HEK293 (cell line): Measurements from ENCODE around the gene VTN.

ENCODE experiments used
- AEBP2 ChIP-seq: fragments of 450-650 bp; formaldehyde crosslinking; IDR thresholded peaks from 2 replicates; pipeline ENCODE4 v1.5.1; 2016; ENCODE audit warnings: missing biosample characterization, missing genetic modification characterization, borderline replicate concordance
- EGR2 ChIP-seq: fragments of 450-650 bp; formaldehyde crosslinking; IDR thresholded peaks from 2 replicates; pipeline ENCODE4 v1.5.1; 2016; ENCODE audit warnings: low read depth, missing biosample characterization, missing genetic modification characterization
- FEZF1 ChIP-seq: fragments of 450-650 bp; formaldehyde crosslinking; IDR thresholded peaks from 2 replicates; pipeline ENCODE4 v1.5.1; 2016; ENCODE audit warnings: missing biosample characterization, missing genetic modification characterization
- GLI2 ChIP-seq: fragments of 450-650 bp; formaldehyde crosslinking; IDR thresholded peaks from 2 replicates; pipeline ENCODE4; 2017; ENCODE audit warnings: missing biosample characterization, missing genetic modification characterization, low read depth, borderline replicate concordance
- GLIS2 ChIP-seq: fragments of 450-650 bp; formaldehyde crosslinking; IDR thresholded peaks from 2 replicates; pipeline ENCODE4 v1.5.1; 2016; ENCODE audit warnings: missing biosample characterization, missing genetic modification characterization
- IKZF3 ChIP-seq: fragments of 450-650 bp; IDR thresholded peaks from 2 replicates; pipeline ENCODE4 v1.5.0; 2018; ENCODE audit warnings: missing biosample characterization, mild to moderate bottlenecking, missing genetic modification characterization, moderate library complexity
- KLF8 ChIP-seq: fragments of 450-650 bp; formaldehyde crosslinking; IDR thresholded peaks from 2 replicates; pipeline ENCODE4 v1.5.1; 2016; ENCODE audit warnings: missing biosample characterization, missing genetic modification characterization
- MEIS1 ChIP-seq: sonication (generic); formaldehyde crosslinking; IDR thresholded peaks from 2 replicates; pipeline ENCODE4 v1.8.1; 2022; ENCODE audit warnings: missing genetic modification reagents, mild to moderate bottlenecking, borderline replicate concordance
- REST ChIP-seq: fragments of 450-650 bp; formaldehyde crosslinking; IDR thresholded peaks from 2 replicates; pipeline ENCODE4 v1.5.1; 2016; ENCODE audit warnings: missing biosample characterization, missing genetic modification characterization
- ZNF148 ChIP-seq: fragments of 450-650 bp; formaldehyde crosslinking; IDR thresholded peaks from 2 replicates; pipeline ENCODE4 v1.5.0; 2017; ENCODE audit warnings: missing biosample characterization, missing genetic modification characterization, borderline replicate concordance
- ZNF175 ChIP-seq: fragments of 450-650 bp; formaldehyde crosslinking; IDR thresholded peaks from 2 replicates; pipeline ENCODE4 v1.5.1; 2016; ENCODE audit warnings: missing biosample characterization, missing genetic modification characterization
- ZNF18 ChIP-seq: fragments of 450-650 bp; formaldehyde crosslinking; IDR thresholded peaks from 2 replicates; pipeline ENCODE4 v1.5.1; 2016; ENCODE audit warnings: missing biosample characterization, missing genetic modification characterization
- ZNF239 ChIP-seq: fragments of 450-650 bp; formaldehyde crosslinking; IDR thresholded peaks from 2 replicates; pipeline ENCODE4 v1.5.1; 2016; ENCODE audit warnings: missing biosample characterization, missing genetic modification characterization
- ZNF311 ChIP-seq: fragments of 450-650 bp; formaldehyde crosslinking; IDR thresholded peaks from 2 replicates; pipeline ENCODE4 v1.5.1; 2017; ENCODE audit warnings: missing biosample characterization, missing genetic modification characterization, borderline replicate concordance
- ZNF654 ChIP-seq: fragments of 450-650 bp; formaldehyde crosslinking; IDR thresholded peaks from 2 replicates; pipeline ENCODE4 v1.5.1; 2016; ENCODE audit warnings: low read depth, missing biosample characterization, missing genetic modification characterization
- ZNF670 ChIP-seq: fragments of 450-650 bp; formaldehyde crosslinking; IDR thresholded peaks from 2 replicates; pipeline ENCODE4 v1.5.1; 2016; ENCODE audit warnings: missing biosample characterization, missing genetic modification characterization, low read depth
- ZNF692 ChIP-seq: fragments of 450-650 bp; formaldehyde crosslinking; IDR thresholded peaks from 2 replicates; pipeline ENCODE4 v1.5.1; 2016; ENCODE audit warnings: missing biosample characterization, missing genetic modification characterization
- ZNF704 ChIP-seq: fragments of 450-650 bp; formaldehyde crosslinking; IDR thresholded peaks from 2 replicates; pipeline ENCODE4 v1.5.1; 2016; ENCODE audit warnings: missing biosample characterization, missing genetic modification characterization
- ZNF843 ChIP-seq: fragments of 450-650 bp; formaldehyde crosslinking; IDR thresholded peaks from 2 replicates; pipeline ENCODE4 v1.5.1; 2016; ENCODE audit warnings: missing biosample characterization, missing genetic modification characterization
- TF ChIP-seq, protein P1 (sequence below): fragments of 450-650 bp; formaldehyde crosslinking; IDR thresholded peaks from 2 replicates; pipeline ENCODE4 v1.5.1; 2017; ENCODE audit warnings: missing biosample characterization, mild to moderate bottlenecking, missing genetic modification characterization, moderate library complexity
- TF ChIP-seq, protein P2 (sequence below): fragments of 450-650 bp; formaldehyde crosslinking; IDR thresholded peaks from 2 replicates; pipeline ENCODE4 v1.5.1; 2017; ENCODE audit warnings: missing biosample characterization, missing genetic modification characterization
- TF ChIP-seq, protein P3 (sequence below): sonication (generic); formaldehyde crosslinking; IDR thresholded peaks from 2 replicates; pipeline ENCODE4 v1.8.1; 2022; ENCODE audit warnings: mild to moderate bottlenecking, moderate library complexity, missing genetic modification reagents

The VTN gene

GRCh38 chr17:28318759-28319597 is 51.1 kb downstream of the VTN start, which contains the start of gene TMEM97 (continued):
- TF ChIP-seq REST (tag by site-specific recombination): peak; percentile 51
- no peak for TF ChIP-seq ZNF175 (tag by site-specific recombination)
- TF ChIP-seq ZNF654 (tag by site-specific recombination): no peak
- no peak for TF ChIP-seq GLI2 (tag by site-specific recombination)
- no peak for TF ChIP-seq FEZF1 (tag by site-specific recombination)
- no peak for TF ChIP-seq AEBP2 (tag by site-specific recombination)
- no peak for TF ChIP-seq ZNF704 (tag by site-specific recombination)
- TF ChIP-seq ZNF148 (tag by site-specific recombination): no peak
- TF ChIP-seq ZNF311 (tag by site-specific recombination): no peak
- TF ChIP-seq, protein P1, sequence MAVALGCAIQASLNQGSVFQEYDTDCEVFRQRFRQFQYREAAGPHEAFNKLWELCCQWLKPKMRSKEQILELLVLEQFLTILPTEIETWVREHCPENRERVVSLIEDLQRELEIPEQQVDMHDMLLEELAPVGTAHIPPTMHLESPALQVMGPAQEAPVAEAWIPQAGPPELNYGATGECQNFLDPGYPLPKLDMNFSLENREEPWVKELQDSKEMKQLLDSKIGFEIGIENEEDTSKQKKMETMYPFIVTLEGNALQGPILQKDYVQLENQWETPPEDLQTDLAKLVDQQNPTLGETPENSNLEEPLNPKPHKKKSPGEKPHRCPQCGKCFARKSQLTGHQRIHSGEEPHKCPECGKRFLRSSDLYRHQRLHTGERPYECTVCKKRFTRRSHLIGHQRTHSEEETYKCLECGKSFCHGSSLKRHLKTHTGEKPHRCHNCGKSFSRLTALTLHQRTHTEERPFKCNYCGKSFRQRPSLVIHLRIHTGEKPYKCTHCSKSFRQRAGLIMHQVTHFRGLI (tag by site-specific recombination): peak; percentile 83; the same call in 1 of the 2 replicates
- TF ChIP-seq EGR2 (tag by site-specific recombination): peak; percentile 90
- no peak for TF ChIP-seq IKZF3 (tag by site-specific recombination)
- no peak for TF ChIP-seq ZNF670 (tag by site-specific recombination)
- TF ChIP-seq MEIS1: no peak
- 0 out of 2 replicates have a peak, but pooled peaks have one; percentile 24 for TF ChIP-seq KLF8 (tag by site-specific recombination)
- TF ChIP-seq, protein P2, sequence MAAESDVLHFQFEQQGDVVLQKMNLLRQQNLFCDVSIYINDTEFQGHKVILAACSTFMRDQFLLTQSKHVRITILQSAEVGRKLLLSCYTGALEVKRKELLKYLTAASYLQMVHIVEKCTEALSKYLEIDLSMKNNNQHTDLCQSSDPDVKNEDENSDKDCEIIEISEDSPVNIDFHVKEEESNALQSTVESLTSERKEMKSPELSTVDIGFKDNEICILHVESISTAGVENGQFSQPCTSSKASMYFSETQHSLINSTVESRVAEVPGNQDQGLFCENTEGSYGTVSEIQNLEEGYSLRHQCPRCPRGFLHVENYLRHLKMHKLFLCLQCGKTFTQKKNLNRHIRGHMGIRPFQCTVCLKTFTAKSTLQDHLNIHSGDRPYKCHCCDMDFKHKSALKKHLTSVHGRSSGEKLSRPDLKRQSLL (tag by site-specific recombination): no peak
- TF ChIP-seq, protein P3, sequence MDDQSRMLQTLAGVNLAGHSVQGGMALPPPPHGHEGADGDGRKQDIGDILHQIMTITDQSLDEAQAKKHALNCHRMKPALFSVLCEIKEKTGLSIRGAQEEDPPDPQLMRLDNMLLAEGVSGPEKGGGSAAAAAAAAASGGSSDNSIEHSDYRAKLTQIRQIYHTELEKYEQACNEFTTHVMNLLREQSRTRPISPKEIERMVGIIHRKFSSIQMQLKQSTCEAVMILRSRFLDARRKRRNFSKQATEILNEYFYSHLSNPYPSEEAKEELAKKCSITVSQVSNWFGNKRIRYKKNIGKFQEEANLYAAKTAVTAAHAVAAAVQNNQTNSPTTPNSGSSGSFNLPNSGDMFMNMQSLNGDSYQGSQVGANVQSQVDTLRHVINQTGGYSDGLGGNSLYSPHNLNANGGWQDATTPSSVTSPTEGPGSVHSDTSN (CRISPR knock-in tag): no peak
- no peak for TF ChIP-seq ZNF239 (tag by site-specific recombination)
- TF ChIP-seq ZNF692: peak; percentile 78
- peak; percentile 97 for TF ChIP-seq GLIS2 (tag by site-specific recombination)
- TF ChIP-seq ZNF843 (tag by site-specific recombination): peak; percentile 52; the same call in 1 of the 2 replicates
- TF ChIP-seq ZNF18: no peak
